ENCODE results near the gene FAT4. TPM values are rescaled to one million over a fixed set of nuclear protein-coding genes. Genes with fewer than 3 reads are reported as not detected.

Gene FAT4
- total and polyA plus RNA-seq, 9 of the 15 experiments (the other 6 are each of a cell fraction or from before 2014, with no cell fraction given): 0.01 TPM; not detected in 8

GRCh38 chr4:125316401-125316790, 1.6 kb downstream of the FAT4 start:
- intact Hi-C loops (cut with micrococcal nuclease): loop anchor here (10.0 kb wide), 1 partner anchor 658 kb away; no protein-coding TSS in a partner anchor
- in situ Hi-C loops (cut with MboI): loop anchor here (25.0 kb wide), 1 partner anchor 421 kb away; no protein-coding TSS in a partner anchor
- no peak overlapping the region for H3K4me2 ChIP-seq (ENCODE audit: insufficient read depth, low read length)

More at GRCh38 chr4:125316401-125316790, 1.6 kb downstream of the FAT4 start:
- no peak overlapping the region for H2AFZ ChIP-seq (ENCODE audit: low read depth, low read length)
- H3K27ac ChIP-seq (ENCODE audit: extremely low read depth, low read depth, low read length): no peak overlapping the region
- no peak for DNase-seq (ENCODE audit: extremely low read depth in 1 of 4, low spot score in 3 of 4)
- WGBS (ENCODE audit: insufficient coverage, low coverage, missing lambda C conversion rate): 24% methylated on average over 20 of the region's 25 CpGs
- H3K79me2 ChIP-seq (ENCODE audit: control insufficient read depth, insufficient read depth, low read length): no peaks in the 10 kb centered on the region
- no peak for ATAC-seq
- TF ChIP-seq E2F8 (IDR thresholded peaks at IDR 0.05; ENCODE audit: low read depth, partially characterized antibody) (no peak), ZNF507 (tag; conservative IDR thresholded peaks at IDR 0.05) (no peak), ELF4 (CRISPR knock-in tag; IDR thresholded peaks at IDR 0.05) (no peak), TAF7 (tag; IDR thresholded peaks at IDR 0.05) (no peak), NR4A1 (CRISPR knock-in tag; IDR thresholded peaks at IDR 0.05) (no peak), NR4A1 (tag; IDR thresholded peaks at IDR 0.05) (no peak), XRCC5 (IDR thresholded peaks at IDR 0.05; ENCODE audit: low read depth, low read length) (no peak), CBFB (CRISPR knock-in tag; IDR thresholded peaks at IDR 0.05) (no peak), ETV5 (CRISPR knock-in tag; IDR thresholded peaks at IDR 0.05; ENCODE audit: low read depth) (no peak), POLR3G (IDR thresholded peaks at IDR 0.05; ENCODE audit: extremely low read depth, insufficient read length, insufficient replicate concordance) (no peak), PPARD (CRISPR knock-in tag; IDR thresholded peaks at IDR 0.05) (no peak)
- peaks cover 0 to 13% of the 10 kb centered on the region in 2 experiments; a peak in 2 of 5 replicates for H3K27me3 ChIP-seq (ENCODE audit: control insufficient read depth in 2 of 2, insufficient read depth in 2 of 2, low read length in 2 of 2)
- no peaks in the 10 kb centered on the region for H3K9me1 ChIP-seq (ENCODE audit: control insufficient read depth, insufficient read depth, low read length)
- ChIA-PET POLR2A (no interaction called here), CTCF (ENCODE audit: low intra/inter-chr PET ratio) (no interaction called here)
- H3K36me3 ChIP-seq (ENCODE audit: control insufficient read depth, insufficient read depth, low read length): no peaks in the 10 kb centered on the region
- no peak for FAIRE-seq
- H3K4me1 ChIP-seq (replicated peaks in 1 of 2; ENCODE audit: control insufficient read depth in 2 of 2, insufficient read depth in 2 of 2, low read length in 2 of 2): peaks cover 0 to 24% of the 10 kb centered on the region in 2 experiments; a peak in 2 of 5 replicates
- H3K9me3 ChIP-seq (replicated peaks; ENCODE audit: control insufficient read depth, insufficient read depth, low read depth, low read length): no peaks in the 10 kb centered on the region
- no peak overlapping the region for H3K9ac ChIP-seq (ENCODE audit: insufficient read depth in 1 of 2, low read depth in 2 of 2, low read length in 2 of 2)
- BruUV-seq (replicated peaks): no TSS peak
- H3K4me3 ChIP-seq: no peak overlapping the region
- H4K20me1 ChIP-seq (replicated peaks; ENCODE audit: control insufficient read depth, insufficient read depth, low read length): no peaks in the 10 kb centered on the region
